Measurements from ENCODE around the gene PRKD2.

DNA sequence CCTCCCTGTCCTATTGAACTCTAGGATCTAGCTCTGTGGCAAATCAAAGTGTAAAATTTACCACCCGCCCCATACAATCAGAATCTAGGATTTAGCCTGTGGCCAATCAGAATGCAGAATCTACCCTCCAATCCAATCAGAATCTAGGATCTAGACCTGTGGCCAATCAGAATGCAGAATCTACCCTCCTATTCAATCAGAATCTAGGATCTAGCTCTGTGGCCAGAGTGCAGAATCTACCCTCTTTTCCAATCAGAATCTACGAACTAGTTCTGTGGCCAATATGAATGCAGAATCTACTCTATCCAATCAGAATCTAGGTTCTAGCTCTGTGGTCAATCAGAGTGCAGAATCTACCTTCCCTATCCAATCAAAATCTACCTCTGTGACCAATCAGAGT, 25.8 kb downstream of the PRKD2 start:
- no peak for TF ChIP-seq EZH2 (IDR thresholded peaks at IDR 0.05; ENCODE audit: low read depth, low read length, severe bottlenecking)
- no peak for TF ChIP-seq RNF2 (IDR thresholded peaks at IDR 0.05; ENCODE audit: borderline replicate concordance, low read depth, low read length, missing control alignments, poor library complexity, severe bottlenecking)
- no peak for TF ChIP-seq PHF8 (conservative IDR thresholded peaks at IDR 0.05; ENCODE audit: low read depth, low read length)
- TF ChIP-seq, protein P1, sequence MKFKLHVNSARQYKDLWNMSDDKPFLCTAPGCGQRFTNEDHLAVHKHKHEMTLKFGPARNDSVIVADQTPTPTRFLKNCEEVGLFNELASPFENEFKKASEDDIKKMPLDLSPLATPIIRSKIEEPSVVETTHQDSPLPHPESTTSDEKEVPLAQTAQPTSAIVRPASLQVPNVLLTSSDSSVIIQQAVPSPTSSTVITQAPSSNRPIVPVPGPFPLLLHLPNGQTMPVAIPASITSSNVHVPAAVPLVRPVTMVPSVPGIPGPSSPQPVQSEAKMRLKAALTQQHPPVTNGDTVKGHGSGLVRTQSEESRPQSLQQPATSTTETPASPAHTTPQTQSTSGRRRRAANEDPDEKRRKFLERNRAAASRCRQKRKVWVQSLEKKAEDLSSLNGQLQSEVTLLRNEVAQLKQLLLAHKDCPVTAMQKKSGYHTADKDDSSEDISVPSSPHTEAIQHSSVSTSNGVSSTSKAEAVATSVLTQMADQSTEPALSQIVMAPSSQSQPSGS (IDR thresholded peaks at IDR 0.05; ENCODE audit: low read length): no peak
- TF ChIP-seq ZNF274 (IDR thresholded peaks at IDR 0.05; ENCODE audit: borderline replicate concordance, extremely low read depth, low read length): no peak
- TF ChIP-seq, protein P2, sequence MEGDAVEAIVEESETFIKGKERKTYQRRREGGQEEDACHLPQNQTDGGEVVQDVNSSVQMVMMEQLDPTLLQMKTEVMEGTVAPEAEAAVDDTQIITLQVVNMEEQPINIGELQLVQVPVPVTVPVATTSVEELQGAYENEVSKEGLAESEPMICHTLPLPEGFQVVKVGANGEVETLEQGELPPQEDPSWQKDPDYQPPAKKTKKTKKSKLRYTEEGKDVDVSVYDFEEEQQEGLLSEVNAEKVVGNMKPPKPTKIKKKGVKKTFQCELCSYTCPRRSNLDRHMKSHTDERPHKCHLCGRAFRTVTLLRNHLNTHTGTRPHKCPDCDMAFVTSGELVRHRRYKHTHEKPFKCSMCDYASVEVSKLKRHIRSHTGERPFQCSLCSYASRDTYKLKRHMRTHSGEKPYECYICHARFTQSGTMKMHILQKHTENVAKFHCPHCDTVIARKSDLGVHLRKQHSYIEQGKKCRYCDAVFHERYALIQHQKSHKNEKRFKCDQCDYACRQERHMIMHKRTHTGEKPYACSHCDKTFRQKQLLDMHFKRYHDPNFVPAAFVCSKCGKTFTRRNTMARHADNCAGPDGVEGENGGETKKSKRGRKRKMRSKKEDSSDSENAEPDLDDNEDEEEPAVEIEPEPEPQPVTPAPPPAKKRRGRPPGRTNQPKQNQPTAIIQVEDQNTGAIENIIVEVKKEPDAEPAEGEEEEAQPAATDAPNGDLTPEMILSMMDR (IDR thresholded peaks at IDR 0.05; ENCODE audit: control extremely low read depth in 1 of 3, insufficient read depth in 1 of 3, low read depth in 1 of 3, low read length in 3 of 3): no peak
- TF ChIP-seq POU5F1 (IDR thresholded peaks at IDR 0.05; ENCODE audit: low read depth, low read length): no peak
- no peak for TF ChIP-seq SRF (IDR thresholded peaks at IDR 0.05; ENCODE audit: low read depth, low read length)
- no peak for TF ChIP-seq YY1 (IDR thresholded peaks at IDR 0.05; ENCODE audit: low read depth, low read length)
- TF ChIP-seq, protein P3, sequence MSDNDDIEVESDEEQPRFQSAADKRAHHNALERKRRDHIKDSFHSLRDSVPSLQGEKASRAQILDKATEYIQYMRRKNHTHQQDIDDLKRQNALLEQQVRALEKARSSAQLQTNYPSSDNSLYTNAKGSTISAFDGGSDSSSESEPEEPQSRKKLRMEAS (IDR thresholded peaks at IDR 0.05): no peak
- TF ChIP-seq POLR2A (IDR thresholded peaks at IDR 0.05; ENCODE audit: control extremely low read depth in 1 of 2, low read depth in 2 of 2, low read length in 2 of 2): no peak

All from H1 (cell line).